CD14-positive monocyte (primary cell): ENCODE measurements around the gene THRA. TPM values are rescaled to one million over a fixed set of nuclear protein-coding genes. Genes with fewer than 3 reads are reported as not detected.
A peak's percentile ranks its signal among the peaks of the same experiment; 100 is the strongest.

Source experiments
- DNase-seq, 3 donors: peaks; one replicate each; pipeline ENCODE4 v3.0.0-alpha.2; 2011 to 2022
- H2AFZ ChIP-seq: 2 replicates; pipeline ENCODE4 v1.6.0; 2012; ENCODE audit warnings: mild to moderate bottlenecking, low read depth, low read length, inconsistent platforms; ENCODE audit not compliant: insufficient read depth, poor library complexity, severe bottlenecking
- H3K27ac ChIP-seq, 2 donors: 1 replicate in 1 of 2; 2 replicates in 1 of 2; pipeline ENCODE4 v1.5.1; 2012 to 2013; ENCODE audit warnings: low read length in 2 of 2, control low read depth in 1 of 2, inconsistent platforms in 1 of 2, low read depth in 1 of 2, mild to moderate bottlenecking in 1 of 2
- H3K27me3 ChIP-seq, 2 donors: one replicate each; pipeline versions ENCODE4 v1.6.0 to v1.6.1; 2011 to 2013; ENCODE audit warnings: low read length in 2 of 2; ENCODE audit not compliant: control insufficient read depth in 2 of 2, insufficient read depth in 2 of 2
- H3K36me3 ChIP-seq, 2 donors: replicated peaks in 1 of 2; 1 replicate in 1 of 2; 2 replicates in 1 of 2; pipeline versions ENCODE4 v1.5.1 to v1.6.1; 2012 to 2013; ENCODE audit warnings: low read length in 2 of 2, control low read depth in 1 of 2, inconsistent platforms in 1 of 2, mild to moderate bottlenecking in 1 of 2; ENCODE audit not compliant: insufficient read depth in 2 of 2, control insufficient read depth in 1 of 2
- H3K4me1 ChIP-seq, 2 donors: 1 replicate in 1 of 2; 2 replicates in 1 of 2; pipeline versions ENCODE4 v1.5.1 to v1.6.1; 2012 to 2013; ENCODE audit warnings: low read length in 2 of 2, control low read depth in 1 of 2, inconsistent platforms in 1 of 2, mild to moderate bottlenecking in 1 of 2, moderate library complexity in 1 of 2; ENCODE audit not compliant: insufficient read depth in 2 of 2, control insufficient read depth in 1 of 2
- H3K4me2 ChIP-seq: replicated peaks from 2 replicates; pipeline ENCODE3; 2012; ENCODE audit warnings: low read length, moderate library complexity, mild to moderate bottlenecking; ENCODE audit not compliant: poor library complexity, severe bottlenecking; ENCODE audit errors: extremely low read depth
- H3K4me3 ChIP-seq, 3 experiments: fragments of 200-600 bp in 1 of 3; sonication (generic) in 1 of 3; replicated peaks in 1 of 3; 1 replicate in 2 of 3; 2 replicates in 1 of 3; pipeline ENCODE4 v1.5.1; 2011 to 2013; ENCODE audit warnings: low read length in 3 of 3, mild to moderate bottlenecking in 3 of 3, control low read depth in 2 of 3, low read depth in 2 of 3, inconsistent platforms in 1 of 3, moderate library complexity in 1 of 3
- H3K79me2 ChIP-seq: 2 replicates; pipeline ENCODE4 v1.6.0; 2012; ENCODE audit warnings: mild to moderate bottlenecking, control low read depth, inconsistent platforms, low read length, moderate library complexity; ENCODE audit not compliant: insufficient read depth
- H3K9ac ChIP-seq: 2 replicates; pipeline ENCODE4 v1.6.0; 2017; ENCODE audit warnings: low read length, mild to moderate bottlenecking; ENCODE audit not compliant: insufficient read depth, poor library complexity, severe bottlenecking
- H3K9me3 ChIP-seq, 2 donors: replicated peaks in 1 of 2; 1 replicate in 1 of 2; 2 replicates in 1 of 2; pipeline versions ENCODE4 v1.5.1 to v1.6.1; 2012 to 2013; ENCODE audit warnings: low read length in 2 of 2, control low read depth in 1 of 2; ENCODE audit not compliant: control insufficient read depth in 1 of 2, insufficient read depth in 1 of 2
- H4K20me1 ChIP-seq: 2 replicates; pipeline ENCODE4 v1.6.0; 2012; ENCODE audit warnings: mild to moderate bottlenecking, low read length, control low read depth, moderate library complexity; ENCODE audit not compliant: insufficient read depth
- H3K27ac Mint-ChIP-seq, 7 donors: one replicate each; pipeline ENCODE4 v1.8.0; 2020; ENCODE audit warnings: mild to moderate bottlenecking in 7 of 7, mixed read lengths in 7 of 7, moderate library complexity in 6 of 7, inconsistent platforms in 2 of 7
- H3K27me3 Mint-ChIP-seq, 3 donors: one replicate each; pipeline ENCODE4 v1.8.0; 2021 to 2022; ENCODE audit warnings: low read depth in 3 of 3, mild to moderate bottlenecking in 3 of 3, mixed read lengths in 3 of 3, moderate library complexity in 3 of 3, inconsistent platforms in 1 of 3
- H3K36me3 Mint-ChIP-seq, 2 donors: one replicate each; pipeline ENCODE4 v1.8.0; 2020; ENCODE audit warnings: mixed read lengths in 2 of 2, inconsistent platforms in 1 of 2, mild to moderate bottlenecking in 1 of 2
- H3K4me1 Mint-ChIP-seq: one replicate; pipeline ENCODE4 v1.8.0; 2020; ENCODE audit warnings: mild to moderate bottlenecking, mixed read lengths
- H3K4me3 Mint-ChIP-seq, 2 donors: one replicate each; pipeline ENCODE4 v1.8.0; 2020; ENCODE audit warnings: mild to moderate bottlenecking in 2 of 2, mixed read lengths in 2 of 2, moderate library complexity in 1 of 2
- H3K9me3 Mint-ChIP-seq, 7 donors: one replicate each; pipeline ENCODE4 v1.8.0; 2020 to 2022; ENCODE audit warnings: mixed read lengths in 7 of 7, mild to moderate bottlenecking in 6 of 7, moderate library complexity in 6 of 7, inconsistent platforms in 2 of 7
- WGBS: methylation state at CpG from one replicate; pipeline ENCODE4 v1.1.5; 2013; ENCODE audit warnings: missing lambda C conversion rate; ENCODE audit not compliant: insufficient coverage; 5-methylcytosine and 5-hydroxymethylcytosine counted together
- intact Hi-C, 2 donors: fragments of 100-400 bp; cut with micrococcal nuclease; formaldehyde crosslinking; loops; one replicate each; pipeline versions ENCODE4 v1.15.0 to v1.15.1; 2023
- polyA plus RNA-seq, 3 donors: library from polyadenylated mRNA; depleted of rRNA in 1 of 3; unstranded in 2 of 3; stranded (reverse) in 1 of 3; fragments of 300-500 nt in 2 of 3; fragments of >200 nt in 1 of 3; fragmentation: Illumina TruSeq in 2 of 3; gene quantifications; 1 replicate in 2 of 3; 2 replicates in 1 of 3; pipeline ENCODE4 v1.2.3, GENCODE V29; 2012 to 2021
- TF ChIP-seq, protein P1 (sequence below): fragments of 200-600 bp; IDR thresholded peaks from one replicate; pipeline ENCODE4 v1.8.0; 2022; ENCODE audit warnings: antibody characterized with exemption, mild to moderate bottlenecking

The THRA gene
- polyA plus RNA-seq, 3 donors, result 2.5 to 7.5 (median 3.8) TPM

DNA sequence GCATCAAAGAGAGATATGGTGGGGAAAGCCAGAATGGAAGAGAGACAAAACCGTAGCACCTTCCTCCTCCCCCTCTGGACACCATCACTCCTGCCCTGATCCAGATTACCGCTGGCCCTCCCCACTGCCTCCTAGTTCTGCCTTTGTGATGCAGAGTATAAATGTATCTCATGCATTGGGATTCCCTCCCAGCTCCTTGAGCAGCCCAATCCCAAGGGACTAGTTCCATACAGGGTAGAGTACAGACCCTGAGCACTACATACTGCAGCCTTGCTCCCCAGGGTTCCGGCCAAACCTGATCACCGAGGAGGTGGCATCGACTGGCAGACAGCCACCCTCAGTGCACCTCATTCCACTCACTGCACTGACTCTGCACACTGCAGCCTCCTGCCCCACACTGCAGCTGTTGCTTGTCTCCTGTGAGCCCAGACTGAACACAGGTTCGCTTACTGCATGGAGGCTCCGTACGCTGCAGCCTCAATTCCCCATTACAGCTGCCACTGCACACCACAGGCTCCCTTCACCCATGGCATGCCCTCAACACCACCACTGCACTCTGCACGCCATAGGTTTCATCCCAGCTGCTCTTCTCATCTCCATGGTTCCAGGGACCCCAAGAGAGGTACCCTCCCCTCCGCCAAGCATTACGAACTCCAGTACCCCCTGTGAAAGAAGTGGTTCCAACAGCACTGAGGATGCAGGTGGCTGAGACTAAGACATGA is 1.7 kb upstream of the THRA start:
- Histone ChIP-seq H4K20me1 (peaks cover 25% of the 10 kb centered on the region), H3K9me3 (no peaks in the 10 kb centered on the region), H3K36me3 (no peaks in the 10 kb centered on the region), H3K79me2 (peaks cover 33% of the 10 kb centered on the region), H3K4me3 (no peak overlapping the region), H3K27ac (no peak overlapping the region), H3K9ac (no peak overlapping the region), H3K27me3 (peaks cover 0 to 4% of the 10 kb centered on the region in 2 donors), H3K4me2 (no peak overlapping the region), H3K4me1 (peaks cover 26 to 44% of the 10 kb centered on the region in 2 donors), H2AFZ (no peak overlapping the region)
- H3K9me3 Mint-ChIP-seq, result peaks cover 0 to 2% (median 0%) of the 10 kb centered on the region in 7 donors
- peaks cover 10 to 11% (median 11%) of the 10 kb centered on the region in 3 donors for H3K27me3 Mint-ChIP-seq
- no peak overlapping the region for H3K27ac Mint-ChIP-seq
- peak overlapping the region; percentile 15 to 34 for H3K4me3 Mint-ChIP-seq
- TF ChIP-seq, protein P1, sequence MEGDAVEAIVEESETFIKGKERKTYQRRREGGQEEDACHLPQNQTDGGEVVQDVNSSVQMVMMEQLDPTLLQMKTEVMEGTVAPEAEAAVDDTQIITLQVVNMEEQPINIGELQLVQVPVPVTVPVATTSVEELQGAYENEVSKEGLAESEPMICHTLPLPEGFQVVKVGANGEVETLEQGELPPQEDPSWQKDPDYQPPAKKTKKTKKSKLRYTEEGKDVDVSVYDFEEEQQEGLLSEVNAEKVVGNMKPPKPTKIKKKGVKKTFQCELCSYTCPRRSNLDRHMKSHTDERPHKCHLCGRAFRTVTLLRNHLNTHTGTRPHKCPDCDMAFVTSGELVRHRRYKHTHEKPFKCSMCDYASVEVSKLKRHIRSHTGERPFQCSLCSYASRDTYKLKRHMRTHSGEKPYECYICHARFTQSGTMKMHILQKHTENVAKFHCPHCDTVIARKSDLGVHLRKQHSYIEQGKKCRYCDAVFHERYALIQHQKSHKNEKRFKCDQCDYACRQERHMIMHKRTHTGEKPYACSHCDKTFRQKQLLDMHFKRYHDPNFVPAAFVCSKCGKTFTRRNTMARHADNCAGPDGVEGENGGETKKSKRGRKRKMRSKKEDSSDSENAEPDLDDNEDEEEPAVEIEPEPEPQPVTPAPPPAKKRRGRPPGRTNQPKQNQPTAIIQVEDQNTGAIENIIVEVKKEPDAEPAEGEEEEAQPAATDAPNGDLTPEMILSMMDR, result no peak
- 97% methylated on average over 9 of the region's 11 CpGs for WGBS
- intact Hi-C loops, result loop anchor here (5.0 kb wide), 3 partner anchors 36 to 106 kb away; no protein-coding TSS in a partner anchor
- peaks cover 39% of the 10 kb centered on the region for H3K4me1 Mint-ChIP-seq
- H3K36me3 Mint-ChIP-seq, result peaks cover 0 to 6% of the 10 kb centered on the region in 2 donors
- DNase-seq, result no peak

DNA sequence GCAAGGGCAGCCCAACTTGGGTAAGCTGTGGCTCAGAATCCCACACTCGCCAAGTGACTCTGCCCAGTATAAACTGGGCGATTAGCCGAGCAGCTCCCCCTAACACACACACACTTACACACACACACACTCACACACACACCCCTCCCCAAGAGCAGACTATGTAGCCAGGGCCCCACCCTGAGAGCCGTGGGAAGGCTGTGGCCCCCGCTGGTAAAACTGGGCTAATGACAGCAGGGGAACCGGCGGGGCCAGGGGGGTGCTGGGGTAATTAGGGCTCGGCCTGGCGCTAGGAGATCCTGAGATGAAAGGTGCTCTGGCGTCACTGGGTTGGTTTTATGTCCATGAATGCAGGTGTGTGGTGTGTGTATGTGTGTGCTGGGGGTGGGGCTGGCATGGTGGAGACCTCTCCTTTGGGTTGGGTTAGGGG is 1.1 kb upstream of the THRA start:
- TF ChIP-seq, protein P1, result no peak
- Mint-ChIP-seq H3K4me1 (peaks cover 43% of the 10 kb centered on the region), H3K27ac (peak overlapping the region in 3 of 7 donors; percentile 79 to 87 (median 80)), H3K4me3 (peak overlapping the region; percentile 15 to 76), H3K27me3 (peaks cover 10 to 11% (median 11%) of the 10 kb centered on the region in 3 donors), H3K36me3 (peaks cover 0 to 6% of the 10 kb centered on the region in 2 donors), H3K9me3 (peaks cover 0 to 2% (median 0%) of the 10 kb centered on the region in 7 donors)
- Histone ChIP-seq H2AFZ (no peak overlapping the region), H3K36me3 (no peaks in the 10 kb centered on the region), H3K27ac (no peak overlapping the region), H3K79me2 (peaks cover 38% of the 10 kb centered on the region), H3K4me3 (no peak overlapping the region), H3K4me1 (peaks cover 26 to 45% of the 10 kb centered on the region in 2 donors), H3K9ac (no peak overlapping the region), H3K4me2 (no peak overlapping the region), H4K20me1 (peaks cover 30% of the 10 kb centered on the region), H3K27me3 (peaks cover 0 to 4% of the 10 kb centered on the region in 2 donors), H3K9me3 (no peaks in the 10 kb centered on the region)
- WGBS, result 87% methylated on average over 7 of the region's 10 CpGs
- intact Hi-C loops, result loop anchor here (2.0 to 5.0 kb wide), 4 partner anchors 36 to 106 kb away; no protein-coding TSS in a partner anchor
- DNase-seq, result no peak
